Peyer's patch (tissue), 4 donors: Measurements from ENCODE around the gene KIAA0319L. TPM values are rescaled to one million over a fixed set of nuclear protein-coding genes. Genes with fewer than 3 reads are reported as not detected.
"Not testable (repeated sequence)": the region's sequence is repeated elsewhere in the genome, so short reads cannot be mapped to it uniquely, and the experiment has no call there.

ENCODE experiments used
- DNase-seq, 3 donors: peaks; one replicate each; pipeline ENCODE4 v3.0.0-alpha.2; 2017 to 2019
- H3K27ac ChIP-seq, 4 donors: fragments of 200-600 bp; sonication (generic); one replicate each; pipeline ENCODE4 v1.5.1; 2016 to 2019
- H3K27me3 ChIP-seq, 2 donors: fragments of 200-600 bp; sonication (generic); one replicate each; pipeline ENCODE4 v1.5.1; 2019
- H3K36me3 ChIP-seq, 3 donors: fragments of 200-600 bp; sonication (generic); one replicate each; pipeline ENCODE4 v1.5.1; 2016 to 2019
- H3K4me1 ChIP-seq, 4 donors: fragments of 200-600 bp; sonication (generic); one replicate each; pipeline ENCODE4 v1.5.1; 2016 to 2019
- H3K4me3 ChIP-seq, 4 donors: fragments of 200-600 bp; sonication (generic); 1 replicate in 3 of 4; 2 replicates in 1 of 4; pipeline ENCODE4 v1.5.1; 2016 to 2019; ENCODE audit warnings: mild to moderate bottlenecking in 1 of 4
- H3K9me3 ChIP-seq, 4 donors: fragments of 200-600 bp; sonication (generic); one replicate each; pipeline ENCODE4 v1.5.1; 2016 to 2019; ENCODE audit warnings: mild to moderate bottlenecking in 1 of 4
- POLR2A ChIP-seq, 2 donors: fragments of 450-650 bp; IDR thresholded peaks; one replicate each; pipeline ENCODE4 v1.5.1; 2017; ENCODE audit warnings: antibody characterized with exemption in 2 of 2, mild to moderate bottlenecking in 2 of 2, moderate library complexity in 2 of 2
- total RNA-seq, 4 donors: library from RNA; depleted of rRNA; stranded (reverse); fragments of >200 nt; gene quantifications; one replicate each; pipeline ENCODE4 v1.1.0, GENCODE V29; 2016
- TF ChIP-seq, protein P1 (sequence below), 6 experiments: fragments of 450-650 bp in 4 of 6; fragments of 200-600 bp in 2 of 6; sonication (generic) in 1 of 6; IDR thresholded peaks; one replicate each; pipeline ENCODE4 v1.5.1; 2017 to 2019; ENCODE audit warnings: antibody characterized with exemption in 6 of 6, mild to moderate bottlenecking in 3 of 6, moderate library complexity in 1 of 6

The KIAA0319L gene
- total RNA-seq, 4 donors from 2014 or later: 88.3 to 143 (median 129) TPM

DNA sequence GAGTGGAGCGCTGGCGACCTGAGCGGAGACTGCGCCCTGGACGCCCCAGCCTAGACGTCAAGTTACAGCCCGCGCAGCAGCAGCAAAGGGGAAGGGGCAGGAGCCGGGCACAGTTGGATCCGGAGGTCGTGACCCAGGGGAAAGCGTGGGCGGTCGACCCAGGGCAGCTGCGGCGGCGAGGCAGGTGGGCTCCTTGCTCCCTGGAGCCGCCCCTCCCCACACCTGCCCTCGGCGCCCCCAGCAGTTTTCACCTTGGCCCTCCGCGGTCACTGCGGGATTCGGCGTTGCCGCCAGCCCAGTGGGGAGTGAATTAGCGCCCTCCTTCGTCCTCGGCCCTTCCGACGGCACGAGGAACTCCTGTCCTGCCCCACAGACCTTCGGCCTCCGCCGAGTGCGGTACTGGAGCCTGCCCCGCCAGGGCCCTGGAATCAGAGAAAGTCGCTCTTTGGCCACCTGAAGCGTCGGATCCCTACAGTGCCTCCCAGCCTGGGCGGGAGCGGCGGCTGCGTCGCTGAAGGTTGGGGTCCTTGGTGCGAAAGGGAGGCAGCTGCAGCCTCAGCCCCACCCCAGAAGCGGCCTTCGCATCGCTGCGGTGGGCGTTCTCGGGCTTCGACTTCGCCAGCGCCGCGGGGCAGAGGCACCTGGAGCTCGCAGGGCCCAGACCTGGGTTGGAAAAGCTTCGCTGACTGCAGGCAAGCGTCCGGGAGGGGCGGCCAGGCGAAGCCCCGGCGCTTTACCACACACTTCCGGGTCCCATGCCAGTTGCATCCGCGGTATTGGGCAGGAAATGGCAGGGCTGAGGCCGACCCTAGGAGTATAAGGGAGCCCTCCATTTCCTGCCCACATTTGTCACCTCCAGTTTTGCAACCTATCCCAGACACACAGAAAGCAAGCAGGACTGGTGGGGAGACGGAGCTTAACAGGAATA, 20.1 kb upstream of the KIAA0319L start:
- DNase-seq: peak; percentile 63 to 89 (median 83)
- Histone ChIP-seq H3K9me3 (no peaks in the 10 kb centered on the region), H3K4me1 (peaks cover 0 to 29% (median 12%) of the 10 kb centered on the region in 4 donors), H3K4me3 (peak overlapping the region; percentile 43 to 59 (median 51)), H3K36me3 (no peaks in the 10 kb centered on the region), H3K27me3 (no peaks in the 10 kb centered on the region), H3K27ac (peak overlapping the region in 1 of 4 donors; percentile 62)
- TF ChIP-seq, protein P1, sequence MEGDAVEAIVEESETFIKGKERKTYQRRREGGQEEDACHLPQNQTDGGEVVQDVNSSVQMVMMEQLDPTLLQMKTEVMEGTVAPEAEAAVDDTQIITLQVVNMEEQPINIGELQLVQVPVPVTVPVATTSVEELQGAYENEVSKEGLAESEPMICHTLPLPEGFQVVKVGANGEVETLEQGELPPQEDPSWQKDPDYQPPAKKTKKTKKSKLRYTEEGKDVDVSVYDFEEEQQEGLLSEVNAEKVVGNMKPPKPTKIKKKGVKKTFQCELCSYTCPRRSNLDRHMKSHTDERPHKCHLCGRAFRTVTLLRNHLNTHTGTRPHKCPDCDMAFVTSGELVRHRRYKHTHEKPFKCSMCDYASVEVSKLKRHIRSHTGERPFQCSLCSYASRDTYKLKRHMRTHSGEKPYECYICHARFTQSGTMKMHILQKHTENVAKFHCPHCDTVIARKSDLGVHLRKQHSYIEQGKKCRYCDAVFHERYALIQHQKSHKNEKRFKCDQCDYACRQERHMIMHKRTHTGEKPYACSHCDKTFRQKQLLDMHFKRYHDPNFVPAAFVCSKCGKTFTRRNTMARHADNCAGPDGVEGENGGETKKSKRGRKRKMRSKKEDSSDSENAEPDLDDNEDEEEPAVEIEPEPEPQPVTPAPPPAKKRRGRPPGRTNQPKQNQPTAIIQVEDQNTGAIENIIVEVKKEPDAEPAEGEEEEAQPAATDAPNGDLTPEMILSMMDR (IDR thresholded peaks at IDR 0.05): no peak
- TF ChIP-seq POLR2A (IDR thresholded peaks at IDR 0.05): no peak

DNA sequence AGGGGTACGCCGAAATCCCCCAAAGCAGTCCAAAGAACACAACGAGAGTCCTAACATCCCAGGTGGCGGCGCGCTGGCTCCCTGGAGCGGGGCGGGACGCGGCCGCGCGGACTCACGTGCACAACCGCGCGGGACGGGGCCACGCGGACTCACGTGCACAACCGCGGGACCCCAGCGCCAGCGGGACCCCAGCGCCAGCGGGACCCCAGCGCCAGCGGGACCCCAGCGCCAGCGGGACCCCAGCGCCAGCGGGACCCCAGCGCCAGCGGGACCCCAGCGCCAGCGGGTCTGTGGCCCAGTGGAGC, 19.5 kb upstream of the KIAA0319L start:
- H3K36me3 ChIP-seq, DNase-seq, H3K27me3 ChIP-seq, H3K9me3 ChIP-seq: not testable (repeated sequence)
- Histone ChIP-seq H3K27ac (peak overlapping the region in 1 of 4 donors; percentile 62), H3K4me1 (peaks cover 0 to 29% (median 12%) of the 10 kb centered on the region in 4 donors), H3K4me3 (peak overlapping the region; percentile 43 to 59 (median 51))

DNA sequence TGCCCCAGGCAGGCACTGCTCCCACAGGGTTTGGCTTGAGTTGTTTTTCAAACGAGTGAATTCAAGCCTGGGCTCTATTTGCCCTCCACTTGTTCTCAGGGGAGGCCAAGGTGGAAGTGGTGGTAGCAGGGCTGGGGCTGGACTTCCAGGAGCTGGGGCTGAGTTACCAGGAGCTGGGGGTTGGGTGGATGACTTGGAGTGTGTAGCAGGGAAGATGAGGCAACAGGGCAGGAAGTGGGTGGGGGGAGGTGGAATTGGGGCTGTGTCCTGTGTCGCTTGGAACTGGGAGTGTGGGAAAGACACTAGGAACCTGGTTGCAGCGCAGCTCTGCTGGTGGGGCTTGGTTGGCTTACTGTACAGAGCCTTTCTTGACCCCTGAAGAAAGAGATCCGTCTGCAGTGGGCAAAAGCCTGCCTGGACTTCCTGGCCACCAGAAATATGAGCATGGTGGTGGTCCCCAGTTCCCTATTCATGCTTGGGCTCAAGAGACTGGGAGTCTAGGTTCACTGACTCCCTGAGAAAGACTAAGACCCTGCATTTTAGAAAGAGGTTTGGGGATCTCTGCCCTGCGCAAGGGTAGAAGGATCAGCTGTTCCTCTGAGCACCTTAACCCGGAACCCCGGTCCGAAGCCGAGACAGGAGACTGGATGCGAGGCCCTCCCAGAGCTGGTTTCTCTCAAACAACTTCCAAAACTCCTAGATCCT, 19.0 kb upstream of the KIAA0319L start:
- Histone ChIP-seq H3K27me3 (no peaks in the 10 kb centered on the region), H3K36me3 (no peaks in the 10 kb centered on the region), H3K9me3 (no peaks in the 10 kb centered on the region), H3K27ac (no peak overlapping the region), H3K4me3 (peak overlapping the region in 3 of 4 donors; percentile 44 to 59 (median 58)), H3K4me1 (peaks cover 0 to 29% (median 12%) of the 10 kb centered on the region in 4 donors)
- DNase-seq: no peak
- TF ChIP-seq POLR2A (IDR thresholded peaks at IDR 0.05): no peak
- TF ChIP-seq, protein P1 (IDR thresholded peaks at IDR 0.05): no peak

DNA sequence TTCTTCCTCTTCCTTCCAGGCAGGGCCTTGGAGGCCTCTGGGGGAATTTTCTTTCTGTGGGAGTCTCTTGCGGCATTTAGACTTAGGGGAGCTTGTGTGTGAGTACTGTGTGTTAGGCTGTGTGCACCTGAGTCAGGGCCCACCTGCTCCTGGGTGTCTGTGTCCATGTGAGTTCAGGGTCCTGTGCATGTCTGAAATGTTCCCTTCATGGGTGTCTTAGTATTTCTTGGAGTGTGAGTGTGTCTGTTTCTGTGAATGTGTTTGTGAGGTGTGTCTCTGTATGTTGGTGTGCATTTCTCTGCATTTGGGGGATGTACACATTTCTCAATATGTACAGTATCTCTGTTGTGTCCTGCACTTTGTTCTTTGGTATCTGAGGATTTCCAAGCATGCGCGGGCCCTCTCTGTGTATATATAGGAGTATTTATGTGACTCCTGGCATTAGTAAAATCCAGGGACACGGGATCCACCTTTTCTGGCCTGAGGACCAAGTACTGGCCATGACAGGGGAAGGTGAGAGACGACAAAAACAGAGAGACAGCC, 18.3 kb upstream of the KIAA0319L start:
- no peaks in the 10 kb centered on the region for H3K27me3 ChIP-seq
- TF ChIP-seq, protein P1 (IDR thresholded peaks at IDR 0.05): no peak
- TF ChIP-seq POLR2A (IDR thresholded peaks at IDR 0.05): no peak
- H3K4me1 ChIP-seq: peaks cover 0 to 29% (median 12%) of the 10 kb centered on the region in 4 donors
- H3K27ac ChIP-seq: no peak overlapping the region
- DNase-seq: no peak
- no peaks in the 10 kb centered on the region for H3K9me3 ChIP-seq
- no peak overlapping the region for H3K4me3 ChIP-seq
- H3K36me3 ChIP-seq: no peaks in the 10 kb centered on the region

DNA sequence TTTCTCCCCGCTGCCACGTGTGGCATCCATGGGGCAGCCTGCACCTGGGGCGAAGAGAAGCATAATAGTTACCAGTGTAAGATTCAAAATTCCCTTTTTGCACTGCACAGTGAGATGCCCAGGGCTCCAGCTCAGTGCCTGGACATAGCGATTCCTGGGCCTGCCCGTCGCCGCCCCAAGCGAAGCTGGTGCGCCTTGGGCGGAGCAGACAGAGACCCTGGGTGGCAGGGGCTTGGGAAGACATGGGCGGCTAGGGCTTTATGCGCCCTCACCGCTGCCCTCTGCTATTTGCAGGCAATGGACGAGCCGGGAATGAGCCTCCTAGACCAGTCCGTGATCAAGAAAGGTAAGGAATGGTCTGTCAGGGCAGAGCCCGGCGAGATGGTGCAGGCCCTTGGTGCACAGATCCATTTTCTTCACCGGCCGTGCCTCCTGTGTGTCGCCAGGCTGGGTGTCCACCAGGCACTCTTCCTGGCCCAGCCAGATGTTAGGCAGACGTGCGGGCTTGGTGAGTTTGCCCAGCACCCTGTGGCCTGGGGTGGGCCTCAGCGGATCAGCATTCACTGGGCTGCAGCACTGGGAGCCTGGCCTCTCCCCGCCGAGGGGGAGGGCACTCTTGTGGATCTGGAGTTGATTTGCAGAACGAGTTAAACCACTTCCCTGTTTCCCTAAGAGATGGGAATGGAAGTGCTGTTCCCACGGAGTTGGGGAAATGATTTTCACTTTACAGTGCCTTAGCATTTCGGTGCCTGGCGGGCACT, 17.6 kb upstream of the KIAA0319L start:
- DNase-seq: no peak
- Histone ChIP-seq H3K27me3 (no peaks in the 10 kb centered on the region), H3K27ac (no peak overlapping the region), H3K9me3 (no peaks in the 10 kb centered on the region), H3K36me3 (no peaks in the 10 kb centered on the region), H3K4me3 (no peak overlapping the region), H3K4me1 (peaks cover 0 to 29% (median 12%) of the 10 kb centered on the region in 4 donors)
- TF ChIP-seq, protein P1 (IDR thresholded peaks at IDR 0.05): no peak
- no peak for TF ChIP-seq POLR2A (IDR thresholded peaks at IDR 0.05)
